ENCODE results near the gene TBC1D2B. TPM values are rescaled to one million over a fixed set of nuclear protein-coding genes. Genes with fewer than 3 reads are reported as not detected.
A peak's percentile ranks its signal among the peaks of the same experiment; 100 is the strongest.

TBC1D2B gene
- total RNA-seq, 1 donor from 2014 or later: 63.6 TPM

GRCh38 chr15:78082743-78083110 is 5.2 kb upstream of the TBC1D2B start:
- Histone ChIP-seq H3K4me3 (no peak overlapping the region), H3K27ac (no peak overlapping the region), H3K27me3 (no peaks in the 10 kb centered on the region), H3K36me3 (no peaks in the 10 kb centered on the region), H3K4me1 (no peaks in the 10 kb centered on the region), H3K9me3 (no peaks in the 10 kb centered on the region)
- TF ChIP-seq CTCF (IDR thresholded peaks at IDR 0.05) (no peak), POLR2A (IDR thresholded peaks at IDR 0.05) (no peak), POLR2AphosphoS5 (IDR thresholded peaks at IDR 0.05; ENCODE audit: insufficient read depth in 1 of 2, low read depth in 1 of 2) (no peak)
- intact Hi-C loops (cut with DNase I): no loop called here
- no peak for DNase-seq (ENCODE audit: extremely low spot score in 2 of 2)

DNA sequence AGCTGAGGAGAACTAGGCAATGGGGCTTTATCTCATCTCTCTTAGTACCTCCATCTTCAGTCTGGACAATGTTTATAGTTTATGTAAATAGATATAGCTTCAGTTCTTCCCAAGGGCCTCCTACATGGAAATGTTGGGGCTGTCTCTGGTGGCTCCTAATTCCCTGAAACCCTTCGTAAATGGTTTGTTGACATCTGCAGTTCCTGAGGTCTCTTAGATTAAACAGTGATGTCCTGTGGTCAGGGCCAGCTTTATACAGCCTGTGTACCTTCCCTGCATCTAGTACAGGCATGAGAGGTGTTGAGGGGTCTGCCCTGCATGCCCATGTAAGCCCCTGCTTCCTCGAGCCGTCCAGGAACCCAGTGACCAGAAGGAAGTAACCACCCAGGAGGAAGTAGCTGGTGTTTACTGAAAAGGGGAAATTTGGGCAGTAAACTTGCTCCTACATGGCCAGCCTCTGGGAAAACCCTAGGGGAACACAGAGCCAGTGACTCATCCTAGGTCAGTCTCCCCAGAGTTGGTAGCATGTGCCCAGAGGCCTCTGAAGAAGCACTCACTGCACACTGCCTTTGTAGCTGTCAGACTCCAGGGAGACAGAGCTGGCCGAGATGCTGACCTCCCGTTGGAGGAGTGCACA is 4.7 kb upstream of the TBC1D2B start:
- intact Hi-C loops (cut with DNase I): no loop called here
- Histone ChIP-seq H3K9me3 (no peaks in the 10 kb centered on the region), H3K27me3 (no peaks in the 10 kb centered on the region), H3K36me3 (no peaks in the 10 kb centered on the region), H3K27ac (no peak overlapping the region), H3K4me1 (no peaks in the 10 kb centered on the region), H3K4me3 (no peak overlapping the region)
- no peak for DNase-seq (ENCODE audit: extremely low spot score in 2 of 2)
- TF ChIP-seq CTCF (IDR thresholded peaks at IDR 0.05): no peak
- TF ChIP-seq POLR2AphosphoS5 (IDR thresholded peaks at IDR 0.05; ENCODE audit: insufficient read depth in 1 of 2, low read depth in 1 of 2): no peak
- no peak for TF ChIP-seq POLR2A (IDR thresholded peaks at IDR 0.05)

DNA sequence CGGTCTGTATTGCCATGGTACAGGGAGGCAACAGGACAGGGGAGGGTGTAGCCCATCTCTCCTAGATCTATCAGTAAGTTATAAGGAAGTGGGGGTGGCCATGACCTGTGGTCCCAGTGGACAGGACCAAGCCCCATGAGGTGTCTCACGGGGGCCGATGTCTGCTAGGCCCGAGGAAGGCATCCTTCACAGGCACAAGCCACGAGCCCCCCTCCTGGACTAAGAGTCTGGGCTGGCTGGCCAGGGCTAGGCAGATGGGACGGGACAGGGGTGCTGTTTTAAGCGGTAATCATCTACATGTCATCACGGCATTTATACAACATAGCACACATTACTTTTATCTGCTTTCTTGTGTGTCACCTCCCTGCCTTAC is 2.6 kb upstream of the TBC1D2B start:
- no peaks in the 10 kb centered on the region for H3K27me3 ChIP-seq
- intact Hi-C loops (cut with DNase I): no loop called here
- no peaks in the 10 kb centered on the region for H3K36me3 ChIP-seq
- no peak for DNase-seq (ENCODE audit: extremely low spot score in 2 of 2)
- no peaks in the 10 kb centered on the region for H3K9me3 ChIP-seq
- H3K27ac ChIP-seq: no peak overlapping the region
- H3K4me1 ChIP-seq: peaks cover 17% of the 10 kb centered on the region
- TF ChIP-seq POLR2A (IDR thresholded peaks at IDR 0.05): no peak
- TF ChIP-seq CTCF (IDR thresholded peaks at IDR 0.05): no peak
- no peak for TF ChIP-seq POLR2AphosphoS5 (IDR thresholded peaks at IDR 0.05; ENCODE audit: insufficient read depth in 1 of 2, low read depth in 1 of 2)
- no peak overlapping the region for H3K4me3 ChIP-seq

DNA sequence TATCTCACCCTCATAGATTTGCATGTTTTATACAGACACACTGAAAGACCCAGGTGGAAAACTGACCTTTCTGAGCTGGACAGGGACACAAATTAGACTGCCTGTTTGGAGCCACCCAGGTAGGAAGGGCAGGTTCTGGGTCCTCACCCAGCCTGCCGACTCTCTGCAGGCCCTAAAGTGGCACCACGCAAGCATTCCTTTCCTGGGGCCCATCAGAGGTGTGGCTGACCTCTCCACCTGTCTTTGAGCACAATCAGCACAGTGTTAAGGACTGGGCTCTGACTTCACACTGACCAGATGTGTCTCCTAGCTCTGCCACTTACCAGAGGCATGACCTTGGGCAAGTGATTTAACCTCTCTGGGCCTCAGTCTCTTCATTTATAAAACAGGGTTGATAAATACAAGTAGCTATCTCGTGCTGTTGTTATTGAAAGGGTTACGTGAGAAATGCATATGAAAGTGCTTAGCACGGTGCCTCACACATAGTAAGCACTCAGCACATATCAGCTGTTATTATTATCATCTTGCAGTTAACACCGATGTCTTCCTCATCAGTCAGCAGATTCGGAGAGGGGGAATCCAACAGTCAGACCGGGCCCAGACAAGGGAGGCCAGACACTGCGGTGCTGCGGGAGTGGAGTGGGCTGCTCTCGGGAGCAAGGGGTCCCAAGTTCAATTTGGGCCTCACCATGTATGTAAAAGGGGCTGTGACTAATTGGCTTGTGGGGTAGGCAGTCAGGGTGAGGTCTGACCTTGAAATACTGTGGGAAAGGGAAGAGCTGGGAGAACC is 2.0 kb upstream of the TBC1D2B start:
- no peaks in the 10 kb centered on the region for H3K36me3 ChIP-seq
- H3K9me3 ChIP-seq: no peaks in the 10 kb centered on the region
- no peaks in the 10 kb centered on the region for H3K27me3 ChIP-seq
- H3K4me1 ChIP-seq: peaks cover 22% of the 10 kb centered on the region
- TF ChIP-seq CTCF (IDR thresholded peaks at IDR 0.05) (no peak), POLR2A (IDR thresholded peaks at IDR 0.05) (no peak), POLR2AphosphoS5 (IDR thresholded peaks at IDR 0.05; ENCODE audit: insufficient read depth in 1 of 2, low read depth in 1 of 2) (no peak)
- intact Hi-C loops (cut with DNase I): loop anchor here (10.0 kb wide), 1 partner anchor 75 kb away; no protein-coding TSS in a partner anchor
- no peak overlapping the region for H3K27ac ChIP-seq
- no peak for DNase-seq (ENCODE audit: extremely low spot score in 2 of 2)
- H3K4me3 ChIP-seq: no peak overlapping the region

GRCh38 chr15:78077871-78078210 is 330 bp upstream of the TBC1D2B start:
- no peaks in the 10 kb centered on the region for H3K9me3 ChIP-seq
- DNase-seq (ENCODE audit: extremely low spot score in 2 of 2): no peak
- intact Hi-C loops (cut with DNase I): loop anchor here (10.0 kb wide), 1 partner anchor 73 kb away; no protein-coding TSS in a partner anchor
- no peak for TF ChIP-seq CTCF (IDR thresholded peaks at IDR 0.05)
- TF ChIP-seq POLR2A (IDR thresholded peaks at IDR 0.05): no peak
- TF ChIP-seq POLR2AphosphoS5 (IDR thresholded peaks at IDR 0.05; ENCODE audit: insufficient read depth in 1 of 2, low read depth in 1 of 2): no peak
- no peaks in the 10 kb centered on the region for H3K27me3 ChIP-seq
- peak overlapping the region; percentile 93 to 96 for H3K4me3 ChIP-seq
- H3K27ac ChIP-seq: peak overlapping the region; percentile 67
- peaks cover 38% of the 10 kb centered on the region for H3K4me1 ChIP-seq
- H3K36me3 ChIP-seq: no peaks in the 10 kb centered on the region
